Occipital lobe (tissue), 3 donors: ENCODE data around the gene MYCL. TPM values are rescaled to one million over a fixed set of nuclear protein-coding genes. Genes with fewer than 3 reads are reported as not detected.

Source experiments
- DNase-seq: peaks from one replicate; lab custom pipeline; 2025; lab: John Stamatoyannopoulos, UW
- small RNA-seq: library from RNA; depleted of rRNA; stranded (forward); fragments of <200 nt; gene quantifications from one replicate; pipeline ENCODE3, GENCODE V24; 2014
- total RNA-seq: library from RNA; depleted of rRNA; stranded (reverse); fragments of >200 nt; gene quantifications from one replicate; pipeline ENCODE4 v1.2.3, GENCODE V29; 2014

The MYCL gene
- total RNA-seq, 1 donor from 2014 or later, result 12.5 TPM

GRCh38 chr1:39857126-39857878 is 44.4 kb downstream of the MYCL start:
- DNase-seq, result no peak

GRCh38 chr1:39854738-39855137 is 47.0 kb downstream of the MYCL start:
- no peak for DNase-seq

GRCh38 chr1:39854314-39854713 is 47.4 kb downstream of the MYCL start:
- no peak for DNase-seq

DNA sequence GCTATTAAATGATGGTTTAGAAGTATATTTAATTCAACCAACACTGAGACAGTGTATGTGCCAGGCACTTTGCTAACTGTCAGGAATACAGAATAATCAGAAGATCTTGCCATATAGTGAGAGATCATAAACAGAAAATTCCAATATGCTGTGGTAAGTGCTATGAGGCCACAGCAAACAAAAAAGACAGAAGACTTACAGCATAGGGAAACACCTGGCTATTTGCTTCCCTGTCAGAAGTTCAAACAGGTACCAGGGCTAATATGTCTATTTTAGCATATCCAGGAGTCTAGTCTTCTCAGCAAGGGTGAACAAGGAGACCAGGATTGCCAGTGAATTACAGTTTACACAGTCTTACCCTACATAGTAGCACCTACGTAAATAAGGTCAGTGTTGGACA is 48.8 kb downstream of the MYCL start:
- no peak for DNase-seq

GRCh38 chr1:39852214-39852791 is 49.4 kb downstream of the MYCL start:
- no peak for DNase-seq

GRCh38 chr1:39850606-39851216 is 51.0 kb downstream of the MYCL start:
- no peak for DNase-seq

- no peak for DNase-seq
These were observed 52.5 kb downstream of the MYCL start for GRCh38 chr1:39849203-39849602.

DNA sequence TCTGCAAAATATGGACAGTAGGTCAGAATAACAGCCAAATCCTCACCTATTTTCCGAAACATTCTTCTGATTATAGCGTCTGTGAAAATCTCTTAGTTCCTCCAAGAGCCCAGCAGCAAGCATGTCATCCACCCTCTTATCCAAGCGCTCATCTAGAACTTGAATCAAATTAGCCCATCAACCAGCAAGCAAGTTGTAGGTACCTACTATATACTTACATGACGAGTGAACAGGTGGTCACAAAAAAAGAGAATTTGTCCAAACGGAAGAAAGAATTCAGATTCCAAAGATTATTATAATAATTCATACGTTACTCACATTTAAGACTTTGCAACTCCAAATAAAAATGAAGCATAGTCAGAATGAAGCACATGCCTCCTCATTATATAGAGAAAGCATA is 53.8 kb downstream of the MYCL start:
- DNase-seq, result no peak

DNA sequence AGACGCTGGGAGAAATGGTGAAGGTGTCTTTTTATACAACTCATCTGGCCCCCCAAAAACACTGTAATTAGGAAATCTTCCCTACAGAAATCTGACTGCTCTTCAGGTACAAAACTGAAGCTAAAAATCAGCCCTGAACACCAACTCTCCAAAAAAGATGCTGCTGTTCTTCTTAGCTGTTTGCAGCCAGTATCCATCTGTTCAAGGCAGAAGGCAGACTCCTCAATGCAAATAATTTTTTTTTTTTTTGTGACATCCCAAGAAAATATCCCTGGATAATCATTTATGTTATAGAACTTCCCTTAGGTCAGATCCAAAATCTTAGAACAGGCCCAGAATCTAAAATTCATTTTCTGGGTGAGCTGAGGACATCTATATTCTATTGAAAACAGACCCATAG is 54.9 kb downstream of the MYCL start:
- DNase-seq, result no peak

- peak; percentile 56 for DNase-seq
These were observed 55.8 kb downstream of the MYCL start for GRCh38 chr1:39845569-39846566.

Small RNA genes within 50 kb of the gene (small RNA-seq; reads per million reads assigned to genes)
- not detected for gene RF00019

Other genes starting within 250 kb of the MYCL start
- 0.94 TPM for gene NT5C1A, start 229.8 kb downstream of the MYCL start, total RNA-seq
- 51.2 TPM for gene HPCAL4, start 210.5 kb downstream of the MYCL start, total RNA-seq
- gene PPIE, start 163.0 kb downstream of the MYCL start, total RNA-seq, result 23.6 TPM
- gene OXCT2, start 130.6 kb downstream of the MYCL start, total RNA-seq, result 0.47 TPM
- 0.16 TPM for gene BMP8B, start 113.1 kb downstream of the MYCL start, total RNA-seq
- gene TRIT1, start 18.4 kb downstream of the MYCL start, total RNA-seq, result 42.7 TPM
- gene MFSD2A, start 53.2 kb upstream of the MYCL start, total RNA-seq, result 18.4 TPM
- 126 TPM for gene CAP1, start 138.8 kb upstream of the MYCL start, total RNA-seq
- gene PPT1, start 195.3 kb upstream of the MYCL start, total RNA-seq, result 41.0 TPM